GM21723 (cell line): ENCODE data around the gene TCF12.

Source experiments
- ATAC-seq: cut with Tn5 transposase; IDR thresholded peaks from one replicate; pipeline ENCODE4 v1.9.1; 2021; ENCODE audit warnings: mild to moderate bottlenecking, moderate library complexity; ENCODE audit not compliant: unreplicated experiment

The TCF12 gene

GRCh38 chr15:57327985-57328471 is 409.6 kb downstream of the TCF12 start:
- no peak for ATAC-seq

GRCh38 chr15:57328479-57328878 is 410.0 kb downstream of the TCF12 start:
- ATAC-seq: no peak

GRCh38 chr15:57328897-57329296 is 410.5 kb downstream of the TCF12 start:
- no peak for ATAC-seq

- no peak for ATAC-seq
Observed at GRCh38 chr15:57329582-57330367, 411.3 kb downstream of the TCF12 start.

GRCh38 chr15:57330619-57331340 is 412.3 kb downstream of the TCF12 start:
- no peak for ATAC-seq

- no peak for ATAC-seq
Observed at GRCh38 chr15:57332326-57332725, 413.9 kb downstream of the TCF12 start.

GRCh38 chr15:57333487-57333886 is 415.0 kb downstream of the TCF12 start:
- ATAC-seq: no peak

- ATAC-seq: no peak
Observed at GRCh38 chr15:57334257-57334656, 415.8 kb downstream of the TCF12 start.

GRCh38 chr15:57335293-57335715 is 416.9 kb downstream of the TCF12 start:
- no peak for ATAC-seq

GRCh38 chr15:57335719-57336118 is 417.3 kb downstream of the TCF12 start:
- ATAC-seq: no peak

GRCh38 chr15:57337868-57338411 is 419.5 kb downstream of the TCF12 start:
- ATAC-seq: no peak

GRCh38 chr15:57339321-57339720 is 420.9 kb downstream of the TCF12 start:
- no peak for ATAC-seq
